ENCODE measurements around the gene KRT83.

- TF ChIP-seq CTCF (IDR thresholded peaks at IDR 0.05) = no peak
- TF ChIP-seq POLR2A (IDR thresholded peaks at IDR 0.05) = no peak
These were observed 39.6 kb upstream of the KRT83 start for GRCh38 chr12:52360663-52361271.

All from thyroid gland (tissue), 4 donors.